ENCODE results near the gene SLIT3. TPM values are rescaled to one million over a fixed set of nuclear protein-coding genes. Genes with fewer than 3 reads are reported as not detected.

SLIT3 gene
- total RNA-seq (2014; rRNA removed; shearing (Covaris generic); ENCODE audit: low replicate concordance) = 12.5 and 21.9 TPM in 2 replicates

- in situ Hi-C loops (cut with HindIII; ENCODE audit: low pct_unique_long_range_greater_than_20kb, low sequenced_read_pairs) = no loop called here
- DNase-seq (ENCODE audit: low read depth) = peak; percentile 89
Observed at GRCh38 chr5:169300468-169301385, at the start of gene SLIT3. Gene SLIT3, minus strand, starts transcription at chr5:169301139. Its CDS starts 430 bp downstream, at chr5:169300709.

- in situ Hi-C loops (cut with HindIII; ENCODE audit: low pct_unique_long_range_greater_than_20kb, low sequenced_read_pairs) = no loop called here
- DNase-seq (ENCODE audit: low read depth) = peak; percentile 80
Observed at GRCh38 chr5:169350016-169350415, 49.1 kb upstream of the SLIT3 start.

GRCh38 chr5:169347786-169348185 is 46.8 kb upstream of the SLIT3 start:
- no peak for DNase-seq (ENCODE audit: low read depth)
- in situ Hi-C loops (cut with HindIII; ENCODE audit: low pct_unique_long_range_greater_than_20kb, low sequenced_read_pairs) = no loop called here

GRCh38 chr5:169344629-169345028 is 43.7 kb upstream of the SLIT3 start:
- in situ Hi-C loops (cut with HindIII; ENCODE audit: low pct_unique_long_range_greater_than_20kb, low sequenced_read_pairs) = no loop called here
- DNase-seq (ENCODE audit: low read depth) = no peak

GRCh38 chr5:169343766-169344165 is 42.8 kb upstream of the SLIT3 start:
- DNase-seq (ENCODE audit: low read depth) = no peak
- in situ Hi-C loops (cut with HindIII; ENCODE audit: low pct_unique_long_range_greater_than_20kb, low sequenced_read_pairs) = no loop called here

- no peak for DNase-seq (ENCODE audit: low read depth)
- in situ Hi-C loops (cut with HindIII; ENCODE audit: low pct_unique_long_range_greater_than_20kb, low sequenced_read_pairs) = no loop called here
Observed at GRCh38 chr5:169341556-169341955, 40.6 kb upstream of the SLIT3 start.

- in situ Hi-C loops (cut with HindIII; ENCODE audit: low pct_unique_long_range_greater_than_20kb, low sequenced_read_pairs) = no loop called here
- no peak for DNase-seq (ENCODE audit: low read depth)
Observed at GRCh38 chr5:169339869-169340268, 38.9 kb upstream of the SLIT3 start.

- in situ Hi-C loops (cut with HindIII; ENCODE audit: low pct_unique_long_range_greater_than_20kb, low sequenced_read_pairs) = no loop called here
- no peak for DNase-seq (ENCODE audit: low read depth)
Observed at GRCh38 chr5:169336242-169336641, 35.3 kb upstream of the SLIT3 start.

GRCh38 chr5:169335806-169336205 is 34.9 kb upstream of the SLIT3 start:
- in situ Hi-C loops (cut with HindIII; ENCODE audit: low pct_unique_long_range_greater_than_20kb, low sequenced_read_pairs) = no loop called here
- DNase-seq (ENCODE audit: low read depth) = no peak

- in situ Hi-C loops (cut with HindIII; ENCODE audit: low pct_unique_long_range_greater_than_20kb, low sequenced_read_pairs) = no loop called here
- DNase-seq (ENCODE audit: low read depth) = no peak
Observed at GRCh38 chr5:169333518-169333917, 32.6 kb upstream of the SLIT3 start.

- DNase-seq (ENCODE audit: low read depth) = peak; percentile 15
- in situ Hi-C loops (cut with HindIII; ENCODE audit: low pct_unique_long_range_greater_than_20kb, low sequenced_read_pairs) = no loop called here
Observed at GRCh38 chr5:169331292-169331852, 30.4 kb upstream of the SLIT3 start.

GRCh38 chr5:169328401-169328800 is 27.5 kb upstream of the SLIT3 start:
- in situ Hi-C loops (cut with HindIII; ENCODE audit: low pct_unique_long_range_greater_than_20kb, low sequenced_read_pairs) = no loop called here
- no peak for DNase-seq (ENCODE audit: low read depth)

GRCh38 chr5:169325273-169325672 is 24.3 kb upstream of the SLIT3 start:
- no peak for DNase-seq (ENCODE audit: low read depth)
- in situ Hi-C loops (cut with HindIII; ENCODE audit: low pct_unique_long_range_greater_than_20kb, low sequenced_read_pairs) = no loop called here

- in situ Hi-C loops (cut with HindIII; ENCODE audit: low pct_unique_long_range_greater_than_20kb, low sequenced_read_pairs) = no loop called here
- no peak for DNase-seq (ENCODE audit: low read depth)
Observed at GRCh38 chr5:169318556-169318955, 17.6 kb upstream of the SLIT3 start.

- in situ Hi-C loops (cut with HindIII; ENCODE audit: low pct_unique_long_range_greater_than_20kb, low sequenced_read_pairs) = no loop called here
Observed at GRCh38 chr5:169307646-169308045, 6.7 kb upstream of the SLIT3 start.

GRCh38 chr5:169305366-169305765 is 4.4 kb upstream of the SLIT3 start:
- DNase-seq (ENCODE audit: low read depth) = no peak
- in situ Hi-C loops (cut with HindIII; ENCODE audit: low pct_unique_long_range_greater_than_20kb, low sequenced_read_pairs) = no loop called here

More at GRCh38 chr5:169307646-169308045, 6.7 kb upstream of the SLIT3 start:
- DNase-seq (ENCODE audit: low read depth) = no peak

- DNase-seq (ENCODE audit: low read depth) = no peak
- in situ Hi-C loops (cut with HindIII; ENCODE audit: low pct_unique_long_range_greater_than_20kb, low sequenced_read_pairs) = no loop called here
Observed at GRCh38 chr5:169304175-169304574, 3.2 kb upstream of the SLIT3 start.

GRCh38 chr5:169303119-169303515 is 2.2 kb upstream of the SLIT3 start:
- DNase-seq (ENCODE audit: low read depth) = no peak
- in situ Hi-C loops (cut with HindIII; ENCODE audit: low pct_unique_long_range_greater_than_20kb, low sequenced_read_pairs) = no loop called here

GRCh38 chr5:169302491-169303118 is 1.7 kb upstream of the SLIT3 start:
- in situ Hi-C loops (cut with HindIII; ENCODE audit: low pct_unique_long_range_greater_than_20kb, low sequenced_read_pairs) = no loop called here
- peak; percentile 74 for DNase-seq (ENCODE audit: low read depth)
